Measurements from ENCODE around the gene SOX21. TPM values are rescaled to one million over a fixed set of nuclear protein-coding genes. Genes with fewer than 3 reads are reported as not detected.

Gene SOX21
- total RNA-seq, 3 donors from 2014 or later, result not detected

DNA sequence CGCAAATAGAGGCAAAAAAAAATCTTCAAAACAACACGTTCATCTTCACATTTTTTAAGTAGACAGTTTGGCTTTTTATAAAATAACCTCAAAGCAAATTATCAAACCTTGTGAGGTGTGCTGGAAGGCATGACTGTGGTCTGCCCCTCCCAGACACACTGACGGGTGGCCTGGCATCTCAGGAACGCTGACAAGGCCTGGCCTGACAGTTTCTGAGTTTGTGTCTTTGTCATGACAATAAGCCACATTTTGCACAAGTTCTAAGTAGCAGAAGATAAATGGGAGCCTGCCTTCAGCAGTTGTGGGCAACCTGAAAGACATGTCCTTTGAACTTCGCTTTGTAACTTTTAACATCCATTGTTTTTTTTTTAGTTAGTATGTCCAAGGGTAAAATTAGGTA, 38.5 kb downstream of the SOX21 start:
- TF ChIP-seq, protein P1, sequence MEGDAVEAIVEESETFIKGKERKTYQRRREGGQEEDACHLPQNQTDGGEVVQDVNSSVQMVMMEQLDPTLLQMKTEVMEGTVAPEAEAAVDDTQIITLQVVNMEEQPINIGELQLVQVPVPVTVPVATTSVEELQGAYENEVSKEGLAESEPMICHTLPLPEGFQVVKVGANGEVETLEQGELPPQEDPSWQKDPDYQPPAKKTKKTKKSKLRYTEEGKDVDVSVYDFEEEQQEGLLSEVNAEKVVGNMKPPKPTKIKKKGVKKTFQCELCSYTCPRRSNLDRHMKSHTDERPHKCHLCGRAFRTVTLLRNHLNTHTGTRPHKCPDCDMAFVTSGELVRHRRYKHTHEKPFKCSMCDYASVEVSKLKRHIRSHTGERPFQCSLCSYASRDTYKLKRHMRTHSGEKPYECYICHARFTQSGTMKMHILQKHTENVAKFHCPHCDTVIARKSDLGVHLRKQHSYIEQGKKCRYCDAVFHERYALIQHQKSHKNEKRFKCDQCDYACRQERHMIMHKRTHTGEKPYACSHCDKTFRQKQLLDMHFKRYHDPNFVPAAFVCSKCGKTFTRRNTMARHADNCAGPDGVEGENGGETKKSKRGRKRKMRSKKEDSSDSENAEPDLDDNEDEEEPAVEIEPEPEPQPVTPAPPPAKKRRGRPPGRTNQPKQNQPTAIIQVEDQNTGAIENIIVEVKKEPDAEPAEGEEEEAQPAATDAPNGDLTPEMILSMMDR (IDR thresholded peaks at IDR 0.05), result no peak
- TF ChIP-seq POLR2A (IDR thresholded peaks at IDR 0.05) (no peak), POLR2AphosphoS5 (IDR thresholded peaks at IDR 0.05) (no peak)
- intact Hi-C loops (cut with DNase I; ENCODE audit: low total_unique reads), result no loop called here
- Histone ChIP-seq H3K36me3 (no peaks in the 10 kb centered on the region), H3K27me3 (peaks cover 0 to 11% of the 10 kb centered on the region in 2 donors), H3K4me3 (no peak overlapping the region), H3K9me3 (no peaks in the 10 kb centered on the region), H3K4me1 (no peaks in the 10 kb centered on the region), H3K27ac (no peak overlapping the region)
- no peak for DNase-seq (ENCODE audit: low spot score in 2 of 2)

GRCh38 chr13:94672400-94672799, 39.9 kb downstream of the SOX21 start:
- peaks cover 0 to 6% of the 10 kb centered on the region in 2 donors for H3K27me3 ChIP-seq
- intact Hi-C loops (cut with DNase I; ENCODE audit: low total_unique reads), result no loop called here

GRCh38 chr13:94667190-94667589, 45.2 kb downstream of the SOX21 start:
- TF ChIP-seq POLR2AphosphoS5 (IDR thresholded peaks at IDR 0.05), result no peak
- TF ChIP-seq, protein P1 (IDR thresholded peaks at IDR 0.05), result no peak
- TF ChIP-seq POLR2A (IDR thresholded peaks at IDR 0.05), result no peak
- no peak overlapping the region for H3K4me3 ChIP-seq
- no peak overlapping the region for H3K27ac ChIP-seq
- H3K27me3 ChIP-seq, result peaks cover 0 to 10% of the 10 kb centered on the region in 2 donors
- H3K9me3 ChIP-seq, result no peaks in the 10 kb centered on the region
- intact Hi-C loops (cut with DNase I; ENCODE audit: low total_unique reads), result loop anchor here (2.0 kb wide), 1 partner anchor 32 kb away; no protein-coding TSS in a partner anchor
- no peak for DNase-seq (ENCODE audit: low spot score in 2 of 2)
- H3K36me3 ChIP-seq, result no peaks in the 10 kb centered on the region
- no peaks in the 10 kb centered on the region for H3K4me1 ChIP-seq

More at GRCh38 chr13:94672400-94672799, 39.9 kb downstream of the SOX21 start:
- no peak overlapping the region for H3K27ac ChIP-seq
- no peak overlapping the region for H3K4me3 ChIP-seq
- no peak for TF ChIP-seq POLR2AphosphoS5 (IDR thresholded peaks at IDR 0.05)
- TF ChIP-seq, protein P1 (IDR thresholded peaks at IDR 0.05), result no peak
- no peak for TF ChIP-seq POLR2A (IDR thresholded peaks at IDR 0.05)
- H3K9me3 ChIP-seq, result no peaks in the 10 kb centered on the region
- H3K4me1 ChIP-seq, result no peaks in the 10 kb centered on the region
- no peaks in the 10 kb centered on the region for H3K36me3 ChIP-seq
- DNase-seq (ENCODE audit: low spot score in 2 of 2), result no peak

DNA sequence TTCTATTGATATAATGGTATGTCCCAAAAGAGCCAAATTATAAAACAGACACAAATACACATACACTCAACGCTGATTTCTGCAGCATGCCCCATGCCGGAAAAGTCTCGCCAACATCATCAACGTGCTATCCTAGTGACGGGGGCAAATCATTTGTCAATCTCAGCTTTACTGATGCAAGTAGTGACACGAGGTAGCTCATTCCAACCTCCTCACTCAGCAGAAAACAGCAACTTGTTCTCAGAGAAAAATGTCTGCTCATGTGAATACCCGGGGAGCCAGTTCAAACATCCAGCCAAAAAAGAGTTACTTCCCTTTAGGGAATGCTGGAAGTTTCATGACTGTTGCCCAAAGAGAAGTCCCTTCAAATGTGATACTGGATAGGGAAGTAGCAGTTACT, 46.3 kb downstream of the SOX21 start:
- no peak for TF ChIP-seq POLR2AphosphoS5 (IDR thresholded peaks at IDR 0.05)
- TF ChIP-seq, protein P1 (IDR thresholded peaks at IDR 0.05), result no peak
- TF ChIP-seq POLR2A (IDR thresholded peaks at IDR 0.05), result no peak
- Histone ChIP-seq H3K4me1 (no peaks in the 10 kb centered on the region), H3K27me3 (peaks cover 0 to 10% of the 10 kb centered on the region in 2 donors), H3K4me3 (no peak overlapping the region), H3K9me3 (no peaks in the 10 kb centered on the region), H3K27ac (no peak overlapping the region), H3K36me3 (no peaks in the 10 kb centered on the region)
- no peak for DNase-seq (ENCODE audit: low spot score in 2 of 2)
- intact Hi-C loops (cut with DNase I; ENCODE audit: low total_unique reads), result loop anchor here (2.0 kb wide), 1 partner anchor 33 kb away; no protein-coding TSS in a partner anchor

- intact Hi-C loops (cut with DNase I; ENCODE audit: low total_unique reads), result no loop called here
- H3K4me1 ChIP-seq, result no peaks in the 10 kb centered on the region
- no peak for DNase-seq (ENCODE audit: low spot score in 2 of 2)
- no peak overlapping the region for H3K4me3 ChIP-seq
- TF ChIP-seq, protein P1 (IDR thresholded peaks at IDR 0.05), result no peak
- TF ChIP-seq POLR2AphosphoS5 (IDR thresholded peaks at IDR 0.05) (no peak), POLR2A (IDR thresholded peaks at IDR 0.05) (no peak)
- H3K36me3 ChIP-seq, result no peaks in the 10 kb centered on the region
- no peak overlapping the region for H3K27ac ChIP-seq
- H3K9me3 ChIP-seq, result no peaks in the 10 kb centered on the region
- peaks cover 0 to 10% of the 10 kb centered on the region in 2 donors for H3K27me3 ChIP-seq
These were observed 47.5 kb downstream of the SOX21 start for GRCh38 chr13:94664889-94665288.

Data from breast epithelium (tissue), 4 donors.